NCI-H748 treated with DMSO at 0.1 percent for 48 hours (cell line): ENCODE results near the gene CEP131.

Source experiments
- DNase-seq: peaks from one replicate; lab custom pipeline; 2025; lab: John Stamatoyannopoulos, UW

Gene CEP131

DNA sequence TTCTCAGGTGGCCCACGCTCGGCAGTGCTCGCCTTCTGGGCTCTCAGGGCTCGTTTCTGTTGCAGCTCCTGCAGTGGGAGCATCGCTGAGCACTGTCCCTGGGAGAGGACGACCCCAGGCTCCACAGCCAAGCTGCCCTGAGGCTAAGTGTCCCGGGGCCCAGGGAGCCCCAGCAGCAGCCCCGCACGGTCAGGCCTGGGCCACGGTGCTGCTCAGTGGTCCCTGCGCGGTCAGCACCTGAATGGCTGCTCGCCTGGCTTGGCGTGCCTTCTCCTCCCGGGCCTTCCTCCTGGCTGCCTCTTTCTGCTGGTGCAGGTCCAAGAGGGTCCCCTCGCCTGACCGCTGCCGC, 23.3 kb downstream of the CEP131 start:
- DNase-seq = no peak

DNA sequence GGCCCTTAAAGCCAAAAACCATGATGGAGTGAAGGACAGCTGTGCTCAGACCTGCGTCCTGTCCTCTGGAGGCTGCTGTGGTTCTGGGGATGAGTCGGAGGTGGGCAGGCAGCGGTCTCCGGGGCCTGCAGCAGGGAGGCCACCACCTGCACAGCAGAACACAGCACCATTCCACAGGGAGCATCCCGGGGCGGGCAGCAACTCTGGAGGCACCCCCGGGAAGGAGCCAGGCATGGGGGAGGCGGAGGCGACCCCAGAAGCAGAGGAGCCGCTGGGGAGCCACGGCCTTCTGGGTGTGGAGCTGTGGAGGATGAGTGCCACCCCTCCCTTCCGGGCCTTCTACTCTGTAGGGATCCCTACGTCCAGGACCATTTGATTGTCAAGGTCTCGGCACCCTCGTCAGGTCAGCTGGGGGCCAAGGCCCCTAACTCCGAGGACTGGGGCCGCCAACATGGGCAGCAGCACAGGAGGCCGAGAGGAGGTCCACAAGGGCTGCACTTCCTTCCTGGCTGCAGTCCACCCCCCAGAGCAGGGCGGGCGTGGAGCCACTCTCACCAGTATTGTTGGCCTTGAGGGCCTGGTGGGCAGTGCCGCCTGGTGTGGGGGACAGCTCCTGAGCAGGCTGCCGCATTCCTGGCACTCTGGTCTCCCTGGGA, 23.8 kb downstream of the CEP131 start:
- DNase-seq = no peak

DNA sequence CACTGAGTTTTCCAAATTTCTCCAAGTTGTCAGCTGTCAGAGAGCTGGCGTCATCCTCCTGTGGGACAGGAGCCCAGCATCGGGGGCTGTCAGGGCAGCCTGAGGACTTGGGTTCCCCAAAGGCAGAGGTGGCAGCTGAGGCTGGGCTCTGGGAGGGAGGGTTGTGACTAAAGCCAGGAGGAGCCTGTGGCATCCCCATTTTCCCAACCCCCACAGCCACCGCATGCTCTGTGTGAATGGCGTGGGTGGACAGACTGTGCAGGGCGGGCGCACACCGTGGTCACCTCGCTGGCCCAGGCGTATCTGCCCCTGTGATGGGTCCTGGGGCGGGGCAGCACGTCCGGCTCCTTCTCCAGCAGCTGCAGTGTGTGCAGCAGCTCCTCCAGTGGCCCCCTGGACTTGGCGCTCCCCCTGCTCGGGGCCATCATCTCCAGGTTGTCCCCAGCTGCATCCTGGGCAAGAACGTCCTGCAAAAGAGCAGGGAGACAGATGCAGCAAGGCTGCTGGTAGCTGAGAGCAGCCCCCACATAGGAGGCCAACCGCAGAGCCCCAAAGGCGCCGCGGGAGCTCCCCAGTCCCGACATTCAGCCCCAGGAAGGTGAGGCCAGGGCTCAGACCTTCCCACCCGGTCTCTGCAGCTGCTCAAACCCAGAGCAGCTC, 24.8 kb downstream of the CEP131 start:
- DNase-seq = no peak

DNA sequence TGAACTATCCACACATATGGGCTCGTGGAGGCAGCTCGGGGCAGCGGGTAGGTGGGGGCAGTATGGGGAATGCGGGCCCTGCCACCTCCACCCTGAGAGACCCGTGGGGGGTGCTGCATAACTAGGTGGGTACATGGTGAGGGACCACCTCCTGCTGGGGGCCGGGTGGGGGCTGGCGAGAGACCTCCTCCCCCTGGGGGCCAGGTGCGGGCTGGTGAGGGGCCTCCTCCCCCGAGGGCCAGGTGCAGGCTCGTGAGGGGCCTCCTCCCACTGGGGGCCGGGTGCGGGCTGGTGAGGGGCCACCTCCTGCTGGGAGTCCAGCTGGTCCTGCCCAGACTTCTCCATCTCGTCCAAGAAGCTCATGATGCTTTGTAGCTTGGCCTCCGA, 25.4 kb downstream of the CEP131 start:
- no peak for DNase-seq

DNA sequence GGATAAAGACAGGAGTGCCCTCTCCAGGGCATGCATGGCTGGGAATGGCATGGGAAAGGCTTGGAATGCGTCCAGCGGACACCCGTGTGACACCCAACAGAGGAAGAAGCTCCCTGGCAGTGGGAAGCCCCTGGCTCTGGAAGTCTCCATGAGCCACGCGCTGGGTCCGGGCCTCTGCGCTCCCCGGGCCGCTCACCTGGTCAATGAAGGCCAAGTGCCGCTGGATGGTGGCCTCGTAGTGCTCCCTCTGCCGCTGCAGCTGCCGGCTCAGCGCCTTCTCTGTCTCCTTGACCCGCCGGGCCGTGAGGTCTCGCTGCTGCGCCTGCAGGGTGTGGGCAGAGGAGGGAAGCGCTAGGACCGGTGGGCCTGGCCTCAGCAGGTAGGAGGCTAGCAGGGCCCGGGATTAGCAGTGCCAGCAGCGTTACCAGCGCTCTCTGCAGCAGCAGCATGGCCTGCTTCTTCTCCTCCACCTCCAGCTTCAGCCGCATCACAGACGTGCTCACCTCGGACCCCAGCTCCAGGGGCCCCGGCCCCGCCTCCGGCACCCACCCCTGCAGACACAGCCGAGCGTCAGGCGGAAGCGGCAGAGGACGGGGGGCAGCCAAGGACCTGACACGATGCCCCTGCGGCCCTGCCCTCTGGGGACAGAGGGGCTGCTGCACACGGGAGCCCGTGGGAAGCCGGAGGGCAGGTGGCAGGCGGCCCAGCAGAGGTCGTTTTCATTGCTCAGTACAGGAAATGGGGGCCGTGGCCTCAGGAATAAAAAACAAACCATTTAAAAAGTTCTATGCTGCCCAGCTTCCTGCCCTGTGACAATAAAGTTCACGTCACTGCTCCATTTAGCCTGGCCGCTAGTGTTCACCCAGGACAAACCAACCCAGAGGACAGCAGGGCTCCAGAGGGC, 26.0 kb downstream of the CEP131 start:
- no peak for DNase-seq

DNA sequence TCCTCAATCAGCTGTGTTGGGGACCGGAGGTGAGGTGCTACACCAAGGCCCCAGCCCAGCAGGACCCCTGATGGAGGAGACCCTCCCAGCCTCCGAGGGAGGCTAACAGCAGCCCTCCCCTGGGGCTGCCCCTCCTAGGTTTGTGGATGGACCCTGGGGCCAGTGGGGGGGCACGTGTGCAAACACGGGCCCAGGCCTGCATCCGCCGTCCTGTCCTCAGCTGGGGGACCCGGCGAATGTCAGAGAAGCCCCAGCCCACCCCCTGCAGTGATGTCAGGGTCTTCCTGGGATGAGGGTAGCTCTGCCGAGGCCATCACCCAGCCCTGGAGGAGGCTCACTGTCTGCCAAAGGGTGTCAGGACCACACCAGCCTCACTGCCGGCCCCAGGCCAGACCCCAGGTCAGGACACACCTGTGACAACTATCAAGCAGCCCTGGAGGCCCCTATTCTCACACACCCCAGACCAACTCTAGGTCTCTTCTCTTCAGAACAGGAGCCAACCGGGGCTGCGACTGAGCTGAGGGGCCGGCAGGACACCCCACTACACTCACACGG, 26.7 kb downstream of the CEP131 start:
- DNase-seq = no peak

DNA sequence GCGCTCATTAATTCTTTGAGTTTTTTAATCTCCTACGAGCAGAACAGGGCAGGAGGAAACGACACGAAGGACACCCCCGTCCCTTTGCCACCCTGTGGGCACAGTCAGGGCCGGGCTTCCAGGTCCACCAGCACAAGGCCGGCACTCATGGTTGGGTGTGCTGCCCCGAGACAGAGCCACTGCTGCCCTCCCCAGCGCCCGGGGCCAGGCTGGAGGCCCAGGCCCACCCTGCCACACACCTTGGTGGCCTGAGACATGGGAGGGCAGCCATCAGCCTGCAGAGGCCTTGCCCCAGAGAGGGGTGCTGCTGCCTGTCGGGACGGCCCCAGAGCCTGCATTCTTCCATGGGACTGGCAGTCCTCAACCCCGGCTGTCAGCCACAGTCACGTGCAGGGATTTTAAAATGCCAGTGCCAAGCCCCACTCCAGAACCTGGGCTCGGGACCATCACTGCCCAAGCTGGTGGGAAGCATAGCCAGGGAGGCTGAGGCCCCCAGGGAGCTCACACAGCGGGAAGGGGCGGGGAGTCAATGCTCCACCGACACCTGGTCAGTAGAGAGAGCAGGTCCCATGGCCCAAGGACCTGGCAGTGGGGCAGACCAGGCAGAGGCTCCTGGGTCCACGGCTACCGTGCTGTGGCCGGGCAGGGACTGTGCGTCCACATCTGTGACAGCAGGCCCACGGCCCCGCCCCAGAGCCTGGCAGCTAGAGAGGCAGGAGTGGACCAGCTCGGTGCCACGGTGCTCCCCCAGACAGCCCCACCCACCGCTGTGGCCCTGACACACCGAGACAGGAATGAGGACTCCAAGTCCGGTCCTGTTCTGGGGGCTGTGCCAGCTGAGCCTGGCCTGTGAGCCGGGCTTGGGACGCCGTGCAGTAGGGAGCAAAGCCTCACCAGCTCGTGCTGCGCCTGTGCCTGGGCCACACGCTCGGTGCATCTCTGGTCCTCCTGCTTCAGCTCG, 27.5 kb downstream of the CEP131 start:
- DNase-seq = no peak

DNA sequence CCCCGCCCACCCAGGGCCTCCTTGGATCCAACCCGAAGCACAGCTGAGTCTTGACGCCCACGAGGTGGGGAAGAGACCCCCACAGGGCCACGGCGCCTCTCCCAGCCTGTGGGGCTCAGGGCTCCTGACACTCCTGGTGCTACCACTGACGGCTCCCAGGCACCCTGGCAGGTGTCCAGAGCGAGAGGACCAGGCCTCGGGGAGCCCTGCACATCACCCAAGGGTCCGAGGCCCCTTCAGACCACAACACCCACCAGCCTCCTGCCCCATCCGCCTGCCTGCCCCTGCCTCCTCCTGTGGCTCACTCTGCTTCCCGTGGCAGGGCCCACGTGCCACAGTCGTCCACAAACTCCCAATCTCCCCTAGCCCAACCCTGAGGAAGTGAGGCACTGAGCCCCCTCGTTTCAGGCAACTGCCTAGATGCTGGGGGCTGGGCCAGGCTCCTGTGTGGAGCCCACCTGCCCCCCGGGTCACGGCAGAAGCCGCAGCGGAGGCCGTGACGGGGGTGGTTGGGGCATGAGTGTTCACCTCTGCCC, 28.5 kb downstream of the CEP131 start:
- no peak for DNase-seq

DNA sequence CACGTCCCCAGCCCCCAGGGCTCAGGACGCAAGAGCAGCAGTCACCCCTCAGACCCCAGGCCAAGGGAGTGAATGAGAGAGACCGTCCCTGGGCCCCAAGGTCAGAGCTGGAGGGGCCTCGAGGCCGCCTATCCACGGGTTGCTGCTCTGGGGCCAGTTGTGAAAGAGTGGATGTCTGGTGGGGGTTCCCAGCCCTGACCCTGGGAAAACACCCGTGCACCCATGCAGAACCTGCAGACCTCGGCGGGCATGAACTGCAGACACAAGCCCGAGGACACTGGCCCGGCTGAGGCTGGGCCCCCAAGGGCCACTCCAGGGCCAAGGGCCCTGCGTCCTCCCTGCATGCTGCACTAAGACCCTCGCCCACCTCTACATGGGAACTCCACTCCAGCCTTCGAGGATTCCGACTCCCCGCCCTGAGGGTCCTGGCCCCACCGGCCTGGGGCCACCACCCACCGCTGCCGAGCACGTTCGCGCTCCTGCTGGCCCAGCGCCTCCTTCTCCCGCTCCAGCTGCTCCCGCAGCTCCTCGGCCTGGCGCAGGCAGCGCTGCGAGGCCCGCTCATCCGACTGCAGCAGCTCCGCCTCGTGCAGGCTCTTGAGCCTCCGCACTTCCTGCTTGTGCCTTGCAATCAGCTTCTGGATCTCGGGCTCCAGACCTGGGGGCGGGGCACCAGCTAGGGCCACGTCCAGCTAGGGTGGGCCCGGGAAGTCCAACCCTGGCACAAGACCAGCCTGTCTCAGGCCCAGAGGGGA, 29.1 kb downstream of the CEP131 start:
- DNase-seq = no peak

DNA sequence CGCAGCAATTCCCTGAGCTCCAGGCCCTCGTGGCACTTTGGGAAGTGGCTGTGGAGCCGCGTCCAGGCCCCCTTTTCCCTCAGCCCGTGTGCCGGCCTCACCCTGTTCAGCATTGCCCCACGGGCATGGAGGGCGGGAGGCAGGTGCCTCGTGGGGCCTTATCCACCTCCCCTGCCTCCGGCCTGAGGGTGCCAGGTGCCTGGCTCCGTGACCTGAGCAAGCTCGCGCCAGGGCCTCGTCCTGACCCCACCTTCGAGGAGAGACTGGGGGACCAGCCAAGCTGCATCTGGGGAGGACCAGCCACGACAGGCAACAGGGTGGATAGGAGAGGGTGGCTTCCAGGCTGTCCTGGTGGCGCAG, 29.7 kb downstream of the CEP131 start:
- no peak for DNase-seq

DNA sequence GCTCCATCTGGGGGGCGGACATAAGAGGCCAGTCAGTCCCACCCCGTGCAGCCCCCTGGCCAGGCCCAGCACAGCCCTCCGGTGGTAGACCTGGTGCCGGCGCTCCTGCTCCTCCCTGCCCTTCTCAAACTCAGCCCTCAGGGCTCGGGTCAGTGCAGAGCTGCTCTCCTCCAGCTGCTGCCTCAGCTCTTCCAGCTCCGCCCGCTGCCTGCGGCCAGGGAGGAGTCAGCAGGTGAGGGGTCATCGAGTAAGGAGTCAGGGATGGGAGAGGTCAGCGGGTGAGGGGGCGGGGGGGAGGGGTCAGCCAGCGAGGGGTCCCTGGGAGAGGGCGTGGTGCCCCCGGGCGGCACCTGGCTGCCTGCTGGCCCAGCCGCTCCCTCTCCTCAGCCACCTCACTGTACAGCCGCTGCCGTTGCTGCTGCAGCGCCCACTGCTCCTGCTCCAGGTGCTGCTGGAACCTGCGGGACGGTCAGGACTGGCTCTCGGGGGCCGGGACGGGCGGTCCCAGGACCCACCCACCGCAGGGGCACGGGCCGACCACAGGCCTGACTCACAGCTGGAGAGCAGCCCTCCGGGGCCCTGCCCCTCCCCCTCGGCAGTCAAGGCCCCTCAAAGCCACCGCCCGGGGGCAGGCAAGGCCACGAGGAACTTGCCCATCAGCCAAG, 30.2 kb downstream of the CEP131 start:
- no peak for DNase-seq

DNA sequence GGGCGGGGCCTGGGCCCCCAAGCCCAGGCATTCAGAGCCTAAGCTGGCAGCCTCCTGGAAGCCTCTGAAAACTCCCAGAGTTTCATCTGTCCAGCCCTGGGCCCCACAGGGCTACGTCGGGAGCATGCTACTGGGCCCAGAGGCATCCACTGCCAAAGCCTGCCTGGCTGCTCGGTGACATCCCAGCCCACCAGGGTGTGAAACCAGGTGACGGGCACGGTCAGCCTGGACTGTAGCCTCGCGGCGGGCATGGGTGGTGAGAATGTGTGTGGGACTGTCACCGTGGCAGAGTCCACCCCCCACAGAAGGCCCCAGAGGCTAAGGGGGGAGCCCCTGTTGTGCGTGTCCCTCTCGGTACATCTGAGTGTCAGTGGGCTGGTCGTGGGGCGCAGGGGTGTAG, 31.1 kb downstream of the CEP131 start:
- no peak for DNase-seq

DNA sequence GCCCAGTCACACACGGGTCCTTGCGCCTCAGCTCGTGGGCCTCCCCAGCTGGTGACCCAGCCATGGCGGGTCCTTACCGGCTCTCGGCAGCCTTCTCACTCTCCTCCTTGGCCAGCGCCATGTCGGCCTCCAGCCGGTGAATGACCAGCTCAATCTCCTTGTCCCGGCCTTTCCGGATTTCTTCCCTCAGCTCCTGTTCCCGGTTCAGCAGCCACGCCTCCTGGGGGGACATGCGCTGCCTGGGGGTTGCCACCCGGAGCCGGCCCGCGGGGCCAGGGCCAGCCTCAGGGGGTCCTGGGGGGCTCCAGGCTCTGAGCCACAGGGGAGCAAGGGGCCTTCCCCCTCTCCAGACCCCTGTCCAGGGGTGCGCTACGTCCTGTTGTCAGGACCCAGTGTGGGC, 31.6 kb downstream of the CEP131 start:
- DNase-seq = no peak

DNA sequence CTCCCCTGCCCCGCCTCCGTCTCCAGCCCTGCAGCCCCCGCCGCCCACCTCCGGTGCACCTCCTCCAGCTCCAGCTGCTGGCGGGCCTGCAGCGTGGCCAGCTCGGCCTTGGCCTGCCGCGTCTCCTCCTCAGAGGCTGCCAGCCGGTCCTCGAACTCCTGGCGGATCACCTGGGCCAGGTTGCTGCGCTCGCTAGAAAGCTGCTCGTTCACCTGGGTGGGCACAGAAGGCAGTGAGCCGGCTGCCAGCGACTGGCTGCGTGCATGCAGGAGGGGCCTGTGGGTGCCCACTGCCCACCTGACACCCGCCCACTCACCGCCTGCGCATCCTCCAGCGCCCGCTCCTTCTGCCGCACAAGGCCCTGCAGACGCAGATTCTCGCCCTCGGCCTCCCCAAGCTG, 32.2 kb downstream of the CEP131 start:
- no peak for DNase-seq

DNA sequence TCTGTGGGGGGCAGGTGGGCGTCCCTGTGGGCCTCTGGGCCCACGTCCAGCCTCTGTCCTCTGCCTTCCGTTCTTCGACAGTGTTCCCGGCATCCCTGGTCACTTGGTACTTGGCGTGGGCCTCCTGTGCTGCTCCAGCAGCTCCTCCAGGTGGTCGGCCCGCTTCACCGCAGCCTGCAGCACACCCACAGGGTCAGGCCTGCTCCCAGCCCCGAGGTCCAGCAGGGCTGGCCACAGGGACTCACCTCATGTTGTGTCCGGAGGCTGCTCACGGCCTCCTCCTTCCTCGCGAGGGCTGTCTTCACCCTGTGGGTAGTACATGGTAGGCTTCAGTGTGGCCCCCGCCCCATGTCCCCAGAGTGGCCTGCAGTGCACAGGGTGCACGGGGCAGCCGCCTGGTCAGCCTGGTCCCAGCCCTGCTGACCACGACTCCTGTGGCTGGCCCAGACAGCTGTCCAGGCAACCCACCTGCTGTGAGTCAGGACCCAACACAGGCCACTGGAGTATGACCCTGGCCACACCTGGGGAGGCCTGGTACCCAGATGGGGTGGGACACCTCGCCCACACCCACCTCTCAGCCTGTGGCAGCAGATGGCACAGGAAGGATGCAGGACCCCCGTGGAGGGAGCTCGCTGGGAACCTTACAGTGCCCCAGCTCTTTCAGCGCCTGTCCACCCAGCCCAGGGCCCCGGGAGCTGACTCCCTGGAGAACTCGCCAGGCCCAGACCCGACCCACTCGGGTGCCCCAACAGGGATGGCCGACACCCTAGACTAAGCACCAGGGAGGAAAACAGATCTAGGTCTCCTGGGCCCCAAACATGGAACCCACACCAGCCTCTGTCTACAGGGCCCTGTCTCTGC, 32.9 kb downstream of the CEP131 start:
- DNase-seq = no peak

DNA sequence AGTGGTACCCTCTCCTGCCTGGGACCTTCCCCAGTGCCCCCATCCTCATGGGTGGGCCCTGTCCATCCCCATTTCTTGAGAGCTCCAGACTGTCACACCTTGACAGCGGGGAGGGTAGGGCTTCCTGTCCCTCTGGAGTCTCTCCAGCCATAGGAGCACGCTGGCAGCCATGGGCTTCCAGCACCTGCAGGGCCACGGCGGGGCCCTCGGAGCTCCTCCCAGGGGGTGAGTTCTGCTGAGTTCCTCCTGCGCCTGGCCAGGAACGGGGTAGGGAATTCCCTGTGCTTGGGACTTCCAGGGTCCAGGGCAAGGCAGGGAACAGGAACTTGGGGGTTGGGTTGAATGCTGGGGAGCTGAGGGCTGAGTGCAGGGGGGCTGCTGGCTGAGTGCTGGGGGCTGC, 33.7 kb downstream of the CEP131 start:
- DNase-seq = no peak

DNA sequence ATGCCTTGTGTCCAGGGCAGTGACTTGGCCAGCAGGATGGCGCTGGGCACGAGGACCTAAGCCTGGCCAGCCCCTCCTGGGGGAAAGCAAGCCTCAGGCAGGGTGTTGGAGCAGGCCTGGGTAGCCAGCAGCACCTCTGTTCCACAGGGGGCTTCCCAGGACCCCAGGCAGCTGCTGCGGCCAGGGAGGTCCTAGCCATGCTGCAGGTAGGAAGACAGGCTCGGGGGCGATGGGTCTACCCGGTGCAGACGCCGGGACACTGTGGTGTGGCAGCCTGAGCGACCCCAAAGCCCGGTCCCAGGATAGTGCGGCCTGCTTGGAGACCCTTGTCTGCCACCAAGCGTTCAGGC, 34.3 kb downstream of the CEP131 start:
- DNase-seq = no peak

DNA sequence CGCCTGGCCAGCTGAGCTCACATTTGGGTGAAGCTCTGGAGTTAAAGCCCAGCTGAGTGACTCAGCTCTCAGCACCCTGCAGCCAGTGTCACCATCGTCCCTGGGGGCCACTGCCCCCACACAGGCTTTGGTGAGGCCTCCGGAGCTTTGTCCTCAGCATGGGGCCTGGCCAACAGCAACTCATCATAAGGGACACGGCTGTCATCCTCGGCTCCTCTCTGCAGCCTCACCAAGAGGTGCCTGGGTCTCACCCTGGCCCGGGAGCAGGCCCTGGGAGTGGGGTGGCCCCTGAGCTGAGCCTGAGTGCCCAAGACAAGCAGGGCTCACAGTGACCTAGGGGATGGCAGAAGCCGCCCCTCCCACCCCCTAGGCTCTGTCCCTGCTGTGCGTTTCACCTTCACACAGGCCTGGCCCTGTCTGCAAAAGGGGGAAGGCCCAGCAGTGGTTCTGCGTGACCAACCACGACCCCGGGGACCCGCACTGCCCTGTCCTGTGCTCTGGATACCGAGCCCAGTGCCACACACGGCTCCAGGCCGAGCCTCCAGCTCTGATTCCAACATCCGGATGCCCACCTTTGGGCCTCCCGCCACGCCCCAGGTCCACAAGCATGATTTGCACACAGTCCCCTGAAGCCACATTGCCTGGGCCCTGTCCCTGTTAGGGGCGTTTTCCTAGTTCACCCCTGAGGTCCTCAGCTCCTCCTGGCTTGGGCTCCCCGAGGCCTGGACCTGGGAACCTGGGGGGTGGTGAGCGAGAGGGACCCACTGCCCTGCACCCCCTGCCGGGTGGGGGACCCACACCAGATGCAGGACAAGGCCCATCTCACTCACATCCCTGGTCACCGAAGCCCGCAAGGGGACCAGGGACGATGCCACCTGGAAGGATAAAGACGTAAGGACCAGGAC, 34.9 kb downstream of the CEP131 start:
- DNase-seq = no peak
